Measurements from ENCODE around the gene IL31RA.

GRCh38 chr5:55903121-55903701 lies 52.1 kb downstream of the IL31RA start:
- TF ChIP-seq, protein P1, sequence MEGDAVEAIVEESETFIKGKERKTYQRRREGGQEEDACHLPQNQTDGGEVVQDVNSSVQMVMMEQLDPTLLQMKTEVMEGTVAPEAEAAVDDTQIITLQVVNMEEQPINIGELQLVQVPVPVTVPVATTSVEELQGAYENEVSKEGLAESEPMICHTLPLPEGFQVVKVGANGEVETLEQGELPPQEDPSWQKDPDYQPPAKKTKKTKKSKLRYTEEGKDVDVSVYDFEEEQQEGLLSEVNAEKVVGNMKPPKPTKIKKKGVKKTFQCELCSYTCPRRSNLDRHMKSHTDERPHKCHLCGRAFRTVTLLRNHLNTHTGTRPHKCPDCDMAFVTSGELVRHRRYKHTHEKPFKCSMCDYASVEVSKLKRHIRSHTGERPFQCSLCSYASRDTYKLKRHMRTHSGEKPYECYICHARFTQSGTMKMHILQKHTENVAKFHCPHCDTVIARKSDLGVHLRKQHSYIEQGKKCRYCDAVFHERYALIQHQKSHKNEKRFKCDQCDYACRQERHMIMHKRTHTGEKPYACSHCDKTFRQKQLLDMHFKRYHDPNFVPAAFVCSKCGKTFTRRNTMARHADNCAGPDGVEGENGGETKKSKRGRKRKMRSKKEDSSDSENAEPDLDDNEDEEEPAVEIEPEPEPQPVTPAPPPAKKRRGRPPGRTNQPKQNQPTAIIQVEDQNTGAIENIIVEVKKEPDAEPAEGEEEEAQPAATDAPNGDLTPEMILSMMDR (conservative IDR thresholded peaks at IDR 0.05; ENCODE audit: low read length): no peak
- no peak for TF ChIP-seq EZH2phosphoT487 (IDR thresholded peaks at IDR 0.05; ENCODE audit: borderline replicate concordance)
